Adrenal gland (tissue), 12 donors: ENCODE measurements around the gene TMPRSS4. TPM values are rescaled to one million over a fixed set of nuclear protein-coding genes. Genes with fewer than 3 reads are reported as not detected.

Source experiments
- DNase-seq, 7 donors: peaks; one replicate each; pipeline ENCODE4 v3.0.0-alpha.2; 2019 to 2020
- H3K27ac ChIP-seq, 5 donors: fragments of 200-600 bp; sonication (generic) in 4 of 5; 1 replicate in 3 of 5; 2 replicates in 2 of 5; pipeline versions ENCODE4 v1.5.1 to v1.8.0; 2016 to 2020; ENCODE audit warnings: mild to moderate bottlenecking in 1 of 5
- H3K27me3 ChIP-seq: fragments of 200-600 bp; 2 replicates; pipeline ENCODE4 v1.8.0; 2021
- H3K36me3 ChIP-seq, 2 donors: fragments of 200-600 bp; replicated peaks in 1 of 2; 1 replicate in 1 of 2; 2 replicates in 1 of 2; pipeline versions ENCODE4 v1.5.1 to v1.8.0; 2018 to 2022
- H3K4me1 ChIP-seq, 2 donors: fragments of 200-600 bp; replicated peaks in 1 of 2; 1 replicate in 1 of 2; 2 replicates in 1 of 2; pipeline versions ENCODE4 v1.5.1 to v1.8.0; 2018 to 2021
- H3K4me3 ChIP-seq, 4 donors: fragments of 200-600 bp; sonication (generic) in 3 of 4; one replicate each; pipeline ENCODE4 v1.5.1; 2016 to 2018
- H3K9me3 ChIP-seq, 3 donors: fragments of 200-600 bp; sonication (generic) in 1 of 3; replicated peaks in 1 of 3; 1 replicate in 2 of 3; 2 replicates in 1 of 3; pipeline versions ENCODE4 v1.5.1 to v1.8.0; 2016 to 2021
- CTCF ChIP-seq, 6 experiments: fragments of 450-650 bp in 4 of 6; fragments of 200-600 bp in 2 of 6; sonication (generic) in 1 of 6; IDR thresholded peaks; 1 replicate in 5 of 6; 2 replicates in 1 of 6; pipeline versions ENCODE4 v1.5.1 to v1.8.0; 2016 to 2021; ENCODE audit warnings: antibody characterized with exemption in 6 of 6, mild to moderate bottlenecking in 2 of 6, moderate library complexity in 1 of 6
- POLR2A ChIP-seq, 2 donors: fragments of 450-650 bp; IDR thresholded peaks; one replicate each; pipeline ENCODE4 v1.6.1; 2017; ENCODE audit warnings: antibody characterized with exemption in 2 of 2, mild to moderate bottlenecking in 2 of 2, moderate library complexity in 1 of 2
- WGBS, 4 donors: extraction: QIAGEN DNeasy Blood & Tissue Kit in 2 of 4; methylation state at CpG; one replicate each; pipeline versions ENCODE4 v1.1.5 to v1.1.7; 2013 to 2017; 5-methylcytosine and 5-hydroxymethylcytosine counted together
- intact Hi-C, 2 donors: fragments of 100-400 bp; cut with DNase I; formaldehyde crosslinking; loops; one replicate each; pipeline versions ENCODE4 v1.14.1 to v1.15.0; 2022 to 2023
- polyA plus RNA-seq, 3 donors: library from polyadenylated mRNA; stranded (reverse); fragments of 200-250 nt in 2 of 3; fragments of 350-450 nt in 1 of 3; fragmentation: Illumina TruSeq in 1 of 3; extraction: RNeasy Lipid Tissue Mini Kit (QIAGEN cat#74804) in 1 of 3; gene quantifications; one replicate each; pipeline ENCODE4 v1.2.3, GENCODE V29; 2013 to 2014
- total RNA-seq, 9 donors: library from RNA; depleted of rRNA in 4 of 9; stranded (reverse); fragments of >200 nt in 4 of 9; fragments of 120-200 nt in 1 of 9; fragmentation: NEBNext Ultra II Directional in 1 of 9; extraction: Animal tissue kit (Norgen Biotek cat#: 25700) in 1 of 9; gene quantifications; one replicate each; pipeline versions ENCODE4 v1.1.0 to v1.2.4, GENCODE V29; 2013 to 2023
- donor health status: healthy with polysubstance abuse.
- donor health status: Bipolar disorder and iron deficiency.
- donor health status: DM: yes; HTN: yes; CAD: no.
- donor health status: DM: no; HTN: no; CAD: no.
- donor health status: DM: no; HTN: no; CAD: no.
- donor health status: DM: yes; HTN: yes; CAD: no.

TMPRSS4 gene
- total and polyA plus RNA-seq, 12 donors = 0.13 to 0.43 (median 0.27) TPM; not detected in 8

- no peaks in the 10 kb centered on the region for H3K36me3 ChIP-seq
- peaks cover 0 to 8% of the 10 kb centered on the region in 2 donors for H3K4me1 ChIP-seq
- H3K4me3 ChIP-seq = no peak overlapping the region
- 38 to 43% (median 42%) methylated on average over 6 to 10 of the region's 10 CpGs for WGBS, 4 donors
- no peak for DNase-seq
- H3K9me3 ChIP-seq = no peaks in the 10 kb centered on the region
- peaks cover 23% of the 10 kb centered on the region for H3K27me3 ChIP-seq
- no peak overlapping the region for H3K27ac ChIP-seq
- intact Hi-C loops = no loop called here
- no peak for TF ChIP-seq CTCF (IDR thresholded peaks at IDR 0.05)
- TF ChIP-seq POLR2A (IDR thresholded peaks at IDR 0.05) = no peak
Measured at GRCh38 chr11:118157186-118157895, 80.5 kb downstream of the TMPRSS4 start.

GRCh38 chr11:118161786-118162185 is 84.9 kb downstream of the TMPRSS4 start:
- intact Hi-C loops = no loop called here
- H3K36me3 ChIP-seq = no peaks in the 10 kb centered on the region
- no peaks in the 10 kb centered on the region for H3K27me3 ChIP-seq
- H3K4me3 ChIP-seq = no peak overlapping the region
- 65 to 76% (median 71%) methylated on average over 6 of the region's 6 CpGs for WGBS, 4 donors
- DNase-seq = no peak
- TF ChIP-seq CTCF (IDR thresholded peaks at IDR 0.05) (no peak), POLR2A (IDR thresholded peaks at IDR 0.05) (no peak)
- H3K27ac ChIP-seq = no peak overlapping the region
- no peaks in the 10 kb centered on the region for H3K4me1 ChIP-seq
- H3K9me3 ChIP-seq = no peaks in the 10 kb centered on the region

DNA sequence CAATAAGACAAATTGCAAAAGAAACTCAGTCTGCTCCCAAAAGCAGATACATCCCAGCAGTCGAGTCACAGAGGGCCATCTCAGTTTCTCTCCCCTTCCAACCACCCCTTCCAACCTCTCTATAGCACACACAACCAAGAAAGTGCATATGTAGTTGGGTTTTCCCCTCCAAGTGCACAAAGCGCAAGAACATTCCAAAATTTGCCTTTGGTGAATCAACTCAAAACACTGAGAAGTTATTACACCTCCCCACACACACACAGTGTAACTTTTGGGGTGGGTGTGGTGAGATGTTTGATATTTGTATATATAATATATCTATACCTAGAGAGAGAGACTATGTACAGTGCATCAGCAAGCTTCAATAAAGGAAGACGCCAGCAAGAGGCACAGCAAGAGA is 86.0 kb downstream of the TMPRSS4 start:
- 70 to 78% (median 73%) methylated on average over 3 of the region's 3 CpGs for WGBS, 4 donors

DNA sequence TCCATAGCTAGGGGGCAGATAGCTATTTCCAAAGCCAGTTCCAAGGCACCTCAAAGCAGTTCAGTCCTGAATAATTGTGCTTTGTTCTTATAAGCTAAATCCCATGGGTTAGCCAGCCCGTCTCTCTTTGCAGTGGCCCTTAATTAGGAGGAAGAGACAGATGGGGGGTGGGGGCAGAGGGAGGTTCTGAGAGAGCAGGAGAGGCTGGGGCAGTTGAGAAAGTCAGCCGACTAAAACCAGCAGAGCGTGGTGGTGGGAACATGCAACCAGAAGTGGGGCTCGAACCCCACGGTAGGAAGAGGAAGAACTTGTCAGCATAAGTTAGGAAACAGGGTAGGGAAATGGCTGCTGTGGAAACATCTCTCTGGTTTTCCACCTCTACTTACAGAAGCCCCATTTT is 86.6 kb downstream of the TMPRSS4 start:
- H3K27me3 ChIP-seq = no peaks in the 10 kb centered on the region
- H3K9me3 ChIP-seq = no peaks in the 10 kb centered on the region
- no peak overlapping the region for H3K4me3 ChIP-seq
- no peak overlapping the region for H3K27ac ChIP-seq
- 61 to 73% (median 68%) methylated on average over 5 of the region's 5 CpGs for WGBS, 4 donors
- DNase-seq = no peak
- TF ChIP-seq CTCF (IDR thresholded peaks at IDR 0.05) = no peak
- no peak for TF ChIP-seq POLR2A (IDR thresholded peaks at IDR 0.05)
- H3K4me1 ChIP-seq = no peaks in the 10 kb centered on the region
- intact Hi-C loops = no loop called here
- no peaks in the 10 kb centered on the region for H3K36me3 ChIP-seq

More for the DNA sequence above, 86.0 kb downstream of the TMPRSS4 start:
- TF ChIP-seq POLR2A (IDR thresholded peaks at IDR 0.05) (no peak), CTCF (IDR thresholded peaks at IDR 0.05) (no peak)
- intact Hi-C loops = no loop called here
- Histone ChIP-seq H3K9me3 (no peaks in the 10 kb centered on the region), H3K4me1 (no peaks in the 10 kb centered on the region), H3K27ac (no peak overlapping the region), H3K27me3 (no peaks in the 10 kb centered on the region), H3K36me3 (no peaks in the 10 kb centered on the region), H3K4me3 (no peak overlapping the region)
- no peak for DNase-seq
